ENCODE results near the gene GLYAT. TPM values are rescaled to one million over a fixed set of nuclear protein-coding genes. Genes with fewer than 3 reads are reported as not detected.

The GLYAT gene
- polyA plus RNA-seq, 1 donor, result 0.45 TPM

GRCh38 chr11:58770627-58771457 lies 39.1 kb upstream of the GLYAT start:
- Histone ChIP-seq H3K36me3 (ENCODE audit: control insufficient read depth, insufficient read depth, low read length) (no peaks in the 10 kb centered on the region), H3K27me3 (ENCODE audit: control insufficient read depth, insufficient read depth, low read length) (no peaks in the 10 kb centered on the region), H3K27ac (ENCODE audit: low read length) (peak overlapping the region; percentile 61), H3K4me1 (ENCODE audit: control insufficient read depth, insufficient read depth, low read length) (peaks cover 61% of the 10 kb centered on the region), H3K9me3 (ENCODE audit: control insufficient read depth, low read depth, low read length) (no peaks in the 10 kb centered on the region), H3K4me3 (ENCODE audit: low read length) (peak overlapping the region; percentile 8)
- WGBS (ENCODE audit: insufficient coverage, low lambda C conversion rate), result 86% methylated on average over 1 of the region's 11 CpGs
- DNase-seq, result peak in 1 of 2 donors; percentile 8

- H3K36me3 ChIP-seq (ENCODE audit: control insufficient read depth, insufficient read depth, low read length), result no peaks in the 10 kb centered on the region
- peak in 1 of 2 donors; percentile 20 for DNase-seq
- H3K4me1 ChIP-seq (ENCODE audit: control insufficient read depth, insufficient read depth, low read length), result peaks cover 54% of the 10 kb centered on the region
- H3K27ac ChIP-seq (ENCODE audit: low read length), result peak overlapping the region; percentile 61
- H3K4me3 ChIP-seq (ENCODE audit: low read length), result peak overlapping the region; percentile 8
- H3K9me3 ChIP-seq (ENCODE audit: control insufficient read depth, low read depth, low read length), result no peaks in the 10 kb centered on the region
- WGBS (ENCODE audit: insufficient coverage, low lambda C conversion rate), result no CpG with 5 or more reads among the region's 2 CpGs
- no peaks in the 10 kb centered on the region for H3K27me3 ChIP-seq (ENCODE audit: control insufficient read depth, insufficient read depth, low read length)
Observed at GRCh38 chr11:58770166-58770565, 38.4 kb upstream of the GLYAT start.

GRCh38 chr11:58769308-58769707 lies 37.6 kb upstream of the GLYAT start:
- no peak for DNase-seq
- WGBS (ENCODE audit: insufficient coverage, low lambda C conversion rate), result no CpG with 5 or more reads among the region's 2 CpGs
- Histone ChIP-seq H3K9me3 (ENCODE audit: control insufficient read depth, low read depth, low read length) (no peaks in the 10 kb centered on the region), H3K4me1 (ENCODE audit: control insufficient read depth, insufficient read depth, low read length) (peaks cover 46% of the 10 kb centered on the region), H3K36me3 (ENCODE audit: control insufficient read depth, insufficient read depth, low read length) (no peaks in the 10 kb centered on the region), H3K4me3 (ENCODE audit: low read length) (no peak overlapping the region), H3K27me3 (ENCODE audit: control insufficient read depth, insufficient read depth, low read length) (no peaks in the 10 kb centered on the region), H3K27ac (ENCODE audit: low read length) (peak overlapping the region; percentile 61)

GRCh38 chr11:58768137-58768536 lies 36.4 kb upstream of the GLYAT start:
- DNase-seq, result peak in 1 of 2 donors; percentile 11
- H3K9me3 ChIP-seq (ENCODE audit: control insufficient read depth, low read depth, low read length), result peaks cover 5% of the 10 kb centered on the region
- peaks cover 38% of the 10 kb centered on the region for H3K4me1 ChIP-seq (ENCODE audit: control insufficient read depth, insufficient read depth, low read length)
- H3K27ac ChIP-seq (ENCODE audit: low read length), result peak overlapping the region; percentile 57
- H3K27me3 ChIP-seq (ENCODE audit: control insufficient read depth, insufficient read depth, low read length), result no peaks in the 10 kb centered on the region
- no peaks in the 10 kb centered on the region for H3K36me3 ChIP-seq (ENCODE audit: control insufficient read depth, insufficient read depth, low read length)
- no CpG with 5 or more reads among the region's 2 CpGs for WGBS (ENCODE audit: insufficient coverage, low lambda C conversion rate)
- no peak overlapping the region for H3K4me3 ChIP-seq (ENCODE audit: low read length)

- Histone ChIP-seq H3K4me3 (ENCODE audit: low read length) (no peak overlapping the region), H3K27ac (ENCODE audit: low read length) (no peak overlapping the region), H3K9me3 (ENCODE audit: control insufficient read depth, low read depth, low read length) (peaks cover 5% of the 10 kb centered on the region), H3K27me3 (ENCODE audit: control insufficient read depth, insufficient read depth, low read length) (no peaks in the 10 kb centered on the region), H3K36me3 (ENCODE audit: control insufficient read depth, insufficient read depth, low read length) (no peaks in the 10 kb centered on the region), H3K4me1 (ENCODE audit: control insufficient read depth, insufficient read depth, low read length) (peaks cover 25% of the 10 kb centered on the region)
- DNase-seq, result no peak
- WGBS (ENCODE audit: insufficient coverage, low lambda C conversion rate), result 80% methylated on average over 1 of the region's 1 CpG
Observed at GRCh38 chr11:58765078-58765477, 33.3 kb upstream of the GLYAT start.

- Histone ChIP-seq H3K4me1 (ENCODE audit: control insufficient read depth, insufficient read depth, low read length) (peaks cover 10% of the 10 kb centered on the region), H3K9me3 (ENCODE audit: control insufficient read depth, low read depth, low read length) (peaks cover 5% of the 10 kb centered on the region), H3K27me3 (ENCODE audit: control insufficient read depth, insufficient read depth, low read length) (no peaks in the 10 kb centered on the region), H3K4me3 (ENCODE audit: low read length) (no peak overlapping the region), H3K36me3 (ENCODE audit: control insufficient read depth, insufficient read depth, low read length) (no peaks in the 10 kb centered on the region), H3K27ac (ENCODE audit: low read length) (peak overlapping the region; percentile 36)
- WGBS (ENCODE audit: insufficient coverage, low lambda C conversion rate), result no CpG with 5 or more reads among the region's 1 CpG
- no peak for DNase-seq
Observed at GRCh38 chr11:58763120-58763490, 31.4 kb upstream of the GLYAT start.

- Histone ChIP-seq H3K36me3 (ENCODE audit: control insufficient read depth, insufficient read depth, low read length) (no peaks in the 10 kb centered on the region), H3K27me3 (ENCODE audit: control insufficient read depth, insufficient read depth, low read length) (no peaks in the 10 kb centered on the region), H3K4me1 (ENCODE audit: control insufficient read depth, insufficient read depth, low read length) (peaks cover 13% of the 10 kb centered on the region), H3K27ac (ENCODE audit: low read length) (peak overlapping the region; percentile 36), H3K9me3 (ENCODE audit: control insufficient read depth, low read depth, low read length) (peaks cover 5% of the 10 kb centered on the region), H3K4me3 (ENCODE audit: low read length) (no peak overlapping the region)
- DNase-seq, result peak; percentile 50 to 78
- WGBS (ENCODE audit: insufficient coverage, low lambda C conversion rate), result 30% methylated on average over 2 of the region's 6 CpGs
Observed at GRCh38 chr11:58762284-58763119, 30.8 kb upstream of the GLYAT start.

GRCh38 chr11:58757439-58757838 lies 25.7 kb upstream of the GLYAT start:
- peaks cover 8% of the 10 kb centered on the region for H3K4me1 ChIP-seq (ENCODE audit: control insufficient read depth, insufficient read depth, low read length)
- no peaks in the 10 kb centered on the region for H3K27me3 ChIP-seq (ENCODE audit: control insufficient read depth, insufficient read depth, low read length)
- no peak overlapping the region for H3K4me3 ChIP-seq (ENCODE audit: low read length)
- no peaks in the 10 kb centered on the region for H3K36me3 ChIP-seq (ENCODE audit: control insufficient read depth, insufficient read depth, low read length)
- H3K9me3 ChIP-seq (ENCODE audit: control insufficient read depth, low read depth, low read length), result no peaks in the 10 kb centered on the region
- H3K27ac ChIP-seq (ENCODE audit: low read length), result peak overlapping the region; percentile 50
- peak; percentile 49 to 74 for DNase-seq

- H3K4me3 ChIP-seq (ENCODE audit: low read length), result no peak overlapping the region
- H3K4me1 ChIP-seq (ENCODE audit: control insufficient read depth, insufficient read depth, low read length), result no peaks in the 10 kb centered on the region
- H3K9me3 ChIP-seq (ENCODE audit: control insufficient read depth, low read depth, low read length), result no peaks in the 10 kb centered on the region
- no CpG with 5 or more reads among the region's 5 CpGs for WGBS (ENCODE audit: insufficient coverage, low lambda C conversion rate)
- H3K27me3 ChIP-seq (ENCODE audit: control insufficient read depth, insufficient read depth, low read length), result no peaks in the 10 kb centered on the region
- H3K27ac ChIP-seq (ENCODE audit: low read length), result no peak overlapping the region
- DNase-seq, result no peak
- H3K36me3 ChIP-seq (ENCODE audit: control insufficient read depth, insufficient read depth, low read length), result no peaks in the 10 kb centered on the region
Observed at GRCh38 chr11:58745705-58746364, 14.1 kb upstream of the GLYAT start.

- Histone ChIP-seq H3K4me1 (ENCODE audit: control insufficient read depth, insufficient read depth, low read length) (no peaks in the 10 kb centered on the region), H3K36me3 (ENCODE audit: control insufficient read depth, insufficient read depth, low read length) (no peaks in the 10 kb centered on the region), H3K27me3 (ENCODE audit: control insufficient read depth, insufficient read depth, low read length) (no peaks in the 10 kb centered on the region), H3K27ac (ENCODE audit: low read length) (no peak overlapping the region), H3K4me3 (ENCODE audit: low read length) (no peak overlapping the region), H3K9me3 (ENCODE audit: control insufficient read depth, low read depth, low read length) (no peaks in the 10 kb centered on the region)
- no peak for DNase-seq
Observed at GRCh38 chr11:58744988-58745704, 13.4 kb upstream of the GLYAT start.
